Smooth muscle cell (in vitro differentiated cells): ENCODE measurements around the gene RAC3. TPM values are rescaled to one million over a fixed set of nuclear protein-coding genes. Genes with fewer than 3 reads are reported as not detected.

Experiments used
- DNase-seq: peaks from one replicate; lab custom pipeline; 2025; ENCODE audit not compliant: unreplicated experiment; lab: John Stamatoyannopoulos, UW
- H2AFZ ChIP-seq: fragments of 200-600 bp; sonication (generic); 2 replicates; pipeline ENCODE4 v1.6.0; 2016; ENCODE audit warnings: antibody characterized with exemption, low read depth, mild to moderate bottlenecking
- H3F3A ChIP-seq: fragments of 200-600 bp; sonication (generic); 2 replicates; pipeline ENCODE4 v1.6.0; 2017; ENCODE audit warnings: antibody characterized with exemption, low read depth
- H3K27ac ChIP-seq: fragments of 200-600 bp; sonication (generic); 2 replicates; pipeline ENCODE4 v1.5.1; 2016; ENCODE audit warnings: low read depth, mild to moderate bottlenecking
- H3K27me3 ChIP-seq: fragments of 200-600 bp; sonication (generic); 2 replicates; pipeline ENCODE4 v1.6.1; 2016; ENCODE audit warnings: low read depth, mild to moderate bottlenecking
- H3K36me3 ChIP-seq: fragments of 200-600 bp; sonication (generic); 2 replicates; pipeline ENCODE4 v1.5.1; 2016; ENCODE audit warnings: low read depth
- H3K4me1 ChIP-seq: fragments of 200-600 bp; sonication (generic); 2 replicates; pipeline ENCODE4 v1.5.1; 2016; ENCODE audit warnings: low read depth
- H3K4me2 ChIP-seq: fragments of 200-600 bp; sonication (generic); 2 replicates; pipeline ENCODE4 v1.6.0; 2016; ENCODE audit warnings: mild to moderate bottlenecking
- H3K4me3 ChIP-seq: fragments of 200-600 bp; sonication (generic); 2 replicates; pipeline ENCODE4 v1.5.1; 2016; ENCODE audit warnings: mild to moderate bottlenecking
- H3K79me2 ChIP-seq: fragments of 200-600 bp; sonication (generic); 2 replicates; pipeline ENCODE4 v1.6.0; 2016; ENCODE audit warnings: low read depth, mild to moderate bottlenecking
- H3K9ac ChIP-seq: fragments of 200-600 bp; sonication (generic); 2 replicates; pipeline ENCODE4 v1.6.0; 2016; ENCODE audit warnings: low read depth
- H3K9me3 ChIP-seq: fragments of 200-600 bp; sonication (generic); replicated peaks from 2 replicates; pipeline ENCODE4 v1.5.1; 2016; ENCODE audit warnings: low read depth
- H4K20me1 ChIP-seq: fragments of 200-600 bp; sonication (generic); 2 replicates; pipeline ENCODE4 v1.6.0; 2016; ENCODE audit warnings: low read depth
- WGBS: methylation state at CpG from one replicate; pipeline ENCODE4 v1.1.7; 2016; ENCODE audit warnings: low lambda C conversion rate; 5-methylcytosine and 5-hydroxymethylcytosine counted together
- polyA plus RNA-seq: library from polyadenylated mRNA; unstranded; fragments of >200 nt; fragmentation: Nextera tagmentation; extraction: Ambion mirVana; gene quantifications from 2 replicates; pipeline ENCODE4 v1.2.1, GENCODE V29; 2016
- total RNA-seq: library from RNA; depleted of rRNA; stranded (reverse); fragments of >200 nt; gene quantifications from 2 replicates; pipeline ENCODE4 v1.2.3, GENCODE V29; 2014
- TF ChIP-seq, protein P1 (sequence below): fragments of 200-600 bp; sonication (generic); IDR thresholded peaks from 2 replicates; pipeline ENCODE4 v1.5.1; 2017; ENCODE audit warnings: borderline replicate concordance, mild to moderate bottlenecking, antibody characterized with exemption; ENCODE audit not compliant: insufficient read depth, poor library complexity, severe bottlenecking

The RAC3 gene
- total and polyA plus RNA-seq, 2 experiments from 2014 or later = 15.3 to 33.0 TPM

DNA sequence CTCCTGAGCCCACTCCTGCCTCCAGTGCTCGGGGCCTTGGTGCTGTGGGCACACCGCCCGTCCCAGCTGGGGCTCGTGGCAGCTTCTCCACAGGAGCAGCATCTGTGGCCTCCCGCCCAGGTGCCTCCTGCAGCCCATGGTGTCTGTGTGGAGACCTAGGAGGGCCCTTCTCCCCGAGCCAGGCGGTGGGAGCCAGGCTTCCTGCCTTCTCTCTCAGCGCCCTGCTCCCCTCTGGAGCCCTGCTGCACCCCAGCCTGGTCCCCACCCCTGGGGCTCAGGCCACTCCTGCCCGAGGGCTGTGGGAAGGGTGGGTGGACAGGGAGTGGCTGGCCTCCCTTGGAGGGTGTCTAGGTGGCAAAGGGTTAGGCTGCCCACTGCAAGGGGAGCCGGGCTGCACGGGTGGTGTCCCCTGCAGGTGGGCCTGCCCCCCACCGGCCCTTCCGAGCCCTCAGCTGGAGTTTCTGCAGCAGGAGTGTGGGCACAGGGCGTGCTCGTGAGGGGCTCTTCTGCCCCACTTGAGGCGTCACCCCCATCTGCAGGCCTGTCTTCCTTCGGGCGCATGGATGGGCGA lies 19.8 kb upstream of the RAC3 start:
- H3K79me2 ChIP-seq = no peaks in the 10 kb centered on the region
- no peaks in the 10 kb centered on the region for H3K27me3 ChIP-seq
- H3K4me1 ChIP-seq = no peaks in the 10 kb centered on the region
- WGBS = 96% methylated on average over 18 of the region's 19 CpGs
- H3F3A ChIP-seq = no peaks in the 10 kb centered on the region
- H2AFZ ChIP-seq = no peak overlapping the region
- no peak for DNase-seq
- TF ChIP-seq, protein P1, sequence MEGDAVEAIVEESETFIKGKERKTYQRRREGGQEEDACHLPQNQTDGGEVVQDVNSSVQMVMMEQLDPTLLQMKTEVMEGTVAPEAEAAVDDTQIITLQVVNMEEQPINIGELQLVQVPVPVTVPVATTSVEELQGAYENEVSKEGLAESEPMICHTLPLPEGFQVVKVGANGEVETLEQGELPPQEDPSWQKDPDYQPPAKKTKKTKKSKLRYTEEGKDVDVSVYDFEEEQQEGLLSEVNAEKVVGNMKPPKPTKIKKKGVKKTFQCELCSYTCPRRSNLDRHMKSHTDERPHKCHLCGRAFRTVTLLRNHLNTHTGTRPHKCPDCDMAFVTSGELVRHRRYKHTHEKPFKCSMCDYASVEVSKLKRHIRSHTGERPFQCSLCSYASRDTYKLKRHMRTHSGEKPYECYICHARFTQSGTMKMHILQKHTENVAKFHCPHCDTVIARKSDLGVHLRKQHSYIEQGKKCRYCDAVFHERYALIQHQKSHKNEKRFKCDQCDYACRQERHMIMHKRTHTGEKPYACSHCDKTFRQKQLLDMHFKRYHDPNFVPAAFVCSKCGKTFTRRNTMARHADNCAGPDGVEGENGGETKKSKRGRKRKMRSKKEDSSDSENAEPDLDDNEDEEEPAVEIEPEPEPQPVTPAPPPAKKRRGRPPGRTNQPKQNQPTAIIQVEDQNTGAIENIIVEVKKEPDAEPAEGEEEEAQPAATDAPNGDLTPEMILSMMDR = no peak
- no peaks in the 10 kb centered on the region for H4K20me1 ChIP-seq
- peak overlapping the region; percentile 4 for H3K4me2 ChIP-seq
- no peak overlapping the region for H3K9ac ChIP-seq
- no peaks in the 10 kb centered on the region for H3K9me3 ChIP-seq
- no peaks in the 10 kb centered on the region for H3K36me3 ChIP-seq
- H3K27ac ChIP-seq = no peak overlapping the region
- no peak overlapping the region for H3K4me3 ChIP-seq

DNA sequence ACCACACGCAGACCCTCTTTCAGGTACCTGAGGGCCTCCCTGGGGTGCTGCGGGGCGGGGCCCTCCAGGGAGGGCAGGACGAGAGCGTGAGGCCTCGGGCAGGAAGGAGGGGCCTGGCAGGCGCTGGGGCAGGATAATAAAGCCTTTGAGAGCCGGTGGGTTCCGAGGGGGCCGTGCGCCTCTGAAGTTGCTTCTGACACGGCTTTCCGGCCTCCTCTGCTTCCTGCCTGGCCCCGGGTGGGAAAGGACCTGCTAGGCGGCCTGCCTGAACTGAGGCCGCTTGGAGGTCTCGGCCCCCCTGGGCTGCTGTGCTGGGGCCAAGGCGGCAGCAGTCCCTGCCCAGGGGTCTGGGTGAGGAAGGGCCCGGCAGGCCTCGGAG lies 19.2 kb upstream of the RAC3 start:
- H3K27ac ChIP-seq = peak overlapping the region; percentile 39
- H3K4me3 ChIP-seq = no peak overlapping the region
- peak overlapping the region; percentile 4 for H3K4me2 ChIP-seq
- H3K9me3 ChIP-seq = no peaks in the 10 kb centered on the region
- no peaks in the 10 kb centered on the region for H3K79me2 ChIP-seq
- no peaks in the 10 kb centered on the region for H3K27me3 ChIP-seq
- TF ChIP-seq, protein P1 = no peak
- no peaks in the 10 kb centered on the region for H3K36me3 ChIP-seq
- no peak overlapping the region for H3K9ac ChIP-seq
- H2AFZ ChIP-seq = no peak overlapping the region
- no peaks in the 10 kb centered on the region for H3F3A ChIP-seq
- H3K4me1 ChIP-seq = no peaks in the 10 kb centered on the region
- no peak for DNase-seq
- WGBS = 79% methylated on average over 20 of the region's 20 CpGs
- no peaks in the 10 kb centered on the region for H4K20me1 ChIP-seq

DNA sequence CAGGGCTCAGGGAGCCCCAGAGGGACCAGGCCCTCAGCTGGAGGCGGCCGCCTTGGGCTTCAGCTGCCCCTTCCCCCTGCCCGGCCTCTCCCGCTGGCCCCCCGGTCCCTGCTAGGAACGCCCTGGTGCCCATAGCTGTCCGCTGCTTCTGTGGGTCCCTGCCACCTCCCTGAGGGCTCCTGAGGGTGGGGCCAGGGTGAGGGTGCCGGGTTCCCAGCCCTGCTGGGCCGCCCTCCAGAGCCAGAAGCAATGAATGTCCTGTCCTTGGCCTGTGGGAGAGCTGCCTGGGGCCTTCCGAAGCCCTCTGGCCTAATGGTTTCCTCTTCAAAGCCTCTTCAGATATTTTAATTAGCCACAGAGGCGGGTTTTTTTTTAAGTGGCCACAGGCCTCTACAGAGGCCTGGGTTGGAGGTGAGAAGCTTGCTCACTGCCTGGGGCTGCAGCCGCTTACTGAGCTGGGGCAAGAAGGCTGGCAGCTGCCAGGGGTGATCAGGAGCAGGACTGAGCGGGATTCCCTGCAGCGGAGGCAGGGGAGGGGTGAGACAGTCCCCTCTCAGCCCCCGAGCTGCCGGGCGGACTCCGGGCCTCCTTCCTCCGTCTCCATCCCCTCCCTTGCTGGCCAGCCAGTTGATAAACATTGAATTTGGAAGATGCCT lies 18.7 kb upstream of the RAC3 start:
- no peaks in the 10 kb centered on the region for H3K27me3 ChIP-seq
- no peaks in the 10 kb centered on the region for H3K9me3 ChIP-seq
- no peaks in the 10 kb centered on the region for H3F3A ChIP-seq
- WGBS = 43% methylated on average over 17 of the region's 19 CpGs
- no peaks in the 10 kb centered on the region for H3K36me3 ChIP-seq
- no peaks in the 10 kb centered on the region for H3K79me2 ChIP-seq
- H3K4me3 ChIP-seq = no peak overlapping the region
- TF ChIP-seq, protein P1 = no peak
- H3K4me2 ChIP-seq = peak overlapping the region; percentile 4
- DNase-seq = no peak
- peak overlapping the region; percentile 39 for H3K27ac ChIP-seq
- H3K9ac ChIP-seq = no peak overlapping the region
- no peak overlapping the region for H2AFZ ChIP-seq
- H4K20me1 ChIP-seq = no peaks in the 10 kb centered on the region
- H3K4me1 ChIP-seq = no peaks in the 10 kb centered on the region

DNA sequence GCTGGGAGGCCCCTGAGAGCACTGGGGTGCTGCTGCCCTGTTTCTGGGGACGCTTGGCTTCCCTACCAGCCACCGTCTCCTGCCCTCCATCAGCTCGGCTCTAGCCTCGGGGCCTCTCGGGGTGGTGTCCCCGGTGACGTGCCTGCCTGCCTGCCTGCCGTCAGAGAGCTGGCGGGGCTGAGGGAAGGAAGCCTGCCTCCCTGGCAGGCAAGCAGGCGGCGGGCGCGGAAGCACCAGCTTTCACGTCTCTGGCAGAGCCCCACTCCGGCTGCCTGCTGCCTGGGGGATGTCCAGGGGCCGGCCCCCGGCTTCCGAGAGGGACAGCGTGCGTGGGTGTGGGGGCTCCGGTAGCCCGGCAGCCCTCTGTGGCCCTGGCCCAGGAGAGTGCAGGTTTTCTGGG lies 18.1 kb upstream of the RAC3 start:
- no peaks in the 10 kb centered on the region for H3K36me3 ChIP-seq
- WGBS = 77% methylated on average over 22 of the region's 22 CpGs
- no peak overlapping the region for H3K4me2 ChIP-seq
- no peaks in the 10 kb centered on the region for H3K9me3 ChIP-seq
- no peaks in the 10 kb centered on the region for H4K20me1 ChIP-seq
- H3K79me2 ChIP-seq = no peaks in the 10 kb centered on the region
- no peaks in the 10 kb centered on the region for H3F3A ChIP-seq
- no peak overlapping the region for H3K4me3 ChIP-seq
- H3K27me3 ChIP-seq = no peaks in the 10 kb centered on the region
- H3K9ac ChIP-seq = no peak overlapping the region
- no peak overlapping the region for H2AFZ ChIP-seq
- no peak for DNase-seq
- TF ChIP-seq, protein P1 = no peak
- no peak overlapping the region for H3K27ac ChIP-seq
- H3K4me1 ChIP-seq = no peaks in the 10 kb centered on the region
